Fibroblast of lung (primary cell): ENCODE measurements around the gene TMEM161B. TPM values are rescaled to one million over a fixed set of nuclear protein-coding genes. Genes with fewer than 3 reads are reported as not detected.
A peak's percentile ranks its signal among the peaks of the same experiment; 100 is the strongest.

Source experiments
- DNase-seq, 2 donors: peaks; one replicate each; pipeline versions ENCODE4 v3.0.0 to v3.0.0-alpha.2; 2010; ENCODE audit warnings: low read depth in 2 of 2
- H2AFZ ChIP-seq: 2 replicates; pipeline ENCODE4 v1.5.1; 2012; ENCODE audit warnings: low read length, control low read depth, inconsistent platforms
- H3K27ac ChIP-seq: 2 replicates; pipeline ENCODE4 v1.5.1; 2011; ENCODE audit warnings: low read length, control low read depth; ENCODE audit not compliant: insufficient read depth
- H3K27me3 ChIP-seq: 2 replicates; pipeline ENCODE4 v1.5.1; 2011; ENCODE audit warnings: mild to moderate bottlenecking, low read length; ENCODE audit not compliant: control insufficient read depth, insufficient read depth
- H3K36me3 ChIP-seq: 2 replicates; pipeline ENCODE4 v1.5.1; 2011; ENCODE audit warnings: low read length; ENCODE audit not compliant: control insufficient read depth, insufficient read depth
- H3K4me1 ChIP-seq: 2 replicates; pipeline ENCODE4 v1.5.1; 2011; ENCODE audit warnings: low read length; ENCODE audit not compliant: control insufficient read depth, insufficient read depth; ENCODE audit errors: extremely low read depth
- H3K4me2 ChIP-seq: 2 replicates; pipeline ENCODE4 v1.5.1; 2011; ENCODE audit warnings: low read length, control low read depth; ENCODE audit not compliant: insufficient read depth; ENCODE audit errors: extremely low read depth
- H3K4me3 ChIP-seq, 4 experiments: fragments of 200-600 bp in 1 of 4; sonication (generic) in 1 of 4; replicated peaks in 1 of 4; 2 replicates each; pipeline ENCODE4 v1.5.1; 2011 to 2016; ENCODE audit warnings: low read length in 4 of 4, low read depth in 3 of 4, mild to moderate bottlenecking in 3 of 4, control low read depth in 2 of 4, inconsistent platforms in 1 of 4, mixed read lengths in 1 of 4; ENCODE audit not compliant: insufficient read depth in 1 of 4; ENCODE audit errors: control extremely low read depth in 1 of 4
- H3K79me2 ChIP-seq: 2 replicates; pipeline ENCODE4 v1.5.1; 2012; ENCODE audit warnings: mild to moderate bottlenecking, low read length, inconsistent platforms; ENCODE audit not compliant: control insufficient read depth, insufficient read depth
- H3K9ac ChIP-seq: 2 replicates; pipeline ENCODE4 v1.5.1; 2011; ENCODE audit warnings: mild to moderate bottlenecking, low read length, control low read depth; ENCODE audit not compliant: insufficient read depth
- H3K9me3 ChIP-seq: 2 replicates; pipeline ENCODE4 v1.5.1; 2012; ENCODE audit warnings: low read depth, low read length; ENCODE audit not compliant: control insufficient read depth, insufficient read depth
- H4K20me1 ChIP-seq: 2 replicates; pipeline ENCODE4 v1.5.1; 2011; ENCODE audit warnings: low read length; ENCODE audit not compliant: control insufficient read depth, insufficient read depth; ENCODE audit errors: extremely low read depth
- CTCF ChIP-seq, 2 donors: IDR thresholded peaks in 1 of 2; conservative IDR thresholded peaks in 1 of 2; 1 replicate in 1 of 2; 2 replicates in 1 of 2; pipeline ENCODE4 v1.5.1; 2011 to 2012; ENCODE audit warnings: low read length in 2 of 2, control low read depth in 1 of 2, inconsistent platforms in 1 of 2, low read depth in 1 of 2, mild to moderate bottlenecking in 1 of 2
- EZH2 ChIP-seq: IDR thresholded peaks from 2 replicates; pipeline ENCODE4 v1.5.1; 2012; ENCODE audit warnings: low read length, control low read depth, mild to moderate bottlenecking; ENCODE audit errors: missing control alignments
- polyA plus RNA-seq, 2 donors: library from polyadenylated mRNA; depleted of rRNA in 1 of 2; stranded (reverse) in 1 of 2; unstranded in 1 of 2; fragments of >200 nt; gene quantifications; 2 replicates each; pipeline ENCODE4 v1.2.1, GENCODE V29; 2011 to 2012; ENCODE audit warnings: missing spikeins in 1 of 2
- total RNA-seq: library from RNA; depleted of rRNA; stranded (reverse); fragments of >200 nt; gene quantifications from 2 replicates; pipeline ENCODE4 v1.2.1, GENCODE V29; 2014

TMEM161B gene
- total and polyA plus RNA-seq, 2 donors (not counting 1 experiment from before 2014, with no cell fraction given), result 11.5 to 18.3 TPM

- peaks cover 26% of the 10 kb centered on the region for H3K79me2 ChIP-seq
Observed at GRCh38 chr5:88256037-88256436, 12.6 kb downstream of the TMEM161B start.

GRCh38 chr5:88254320-88254719 is 14.3 kb downstream of the TMEM161B start:
- peaks cover 25% of the 10 kb centered on the region for H3K79me2 ChIP-seq
- H3K4me2 ChIP-seq, result no peak overlapping the region
- H3K4me3 ChIP-seq, result no peak overlapping the region
- H3K9ac ChIP-seq, result no peak overlapping the region
- H3K36me3 ChIP-seq, result no peaks in the 10 kb centered on the region
- H3K27ac ChIP-seq, result no peak overlapping the region
- H3K4me1 ChIP-seq, result no peaks in the 10 kb centered on the region
- no peaks in the 10 kb centered on the region for H3K9me3 ChIP-seq
- no peak overlapping the region for H2AFZ ChIP-seq
- H3K27me3 ChIP-seq, result no peaks in the 10 kb centered on the region
- DNase-seq, result no peak
- H4K20me1 ChIP-seq, result no peaks in the 10 kb centered on the region
- TF ChIP-seq EZH2, result no peak
- no peak for TF ChIP-seq CTCF (conservative IDR thresholded peaks at IDR 0.05 in 1 of 2, IDR thresholded peaks at IDR 0.05 in 1 of 2; ENCODE audit: low read depth in 1 of 2, low read length in 2 of 2)

More at GRCh38 chr5:88256037-88256436, 12.6 kb downstream of the TMEM161B start:
- Histone ChIP-seq H3K27ac (no peak overlapping the region), H4K20me1 (no peaks in the 10 kb centered on the region), H3K36me3 (no peaks in the 10 kb centered on the region), H3K9ac (no peak overlapping the region), H3K9me3 (no peaks in the 10 kb centered on the region), H3K4me2 (no peak overlapping the region), H3K27me3 (no peaks in the 10 kb centered on the region), H2AFZ (no peak overlapping the region), H3K4me1 (no peaks in the 10 kb centered on the region), H3K4me3 (no peak overlapping the region)
- no peak for DNase-seq
- no peak for TF ChIP-seq CTCF (conservative IDR thresholded peaks at IDR 0.05 in 1 of 2, IDR thresholded peaks at IDR 0.05 in 1 of 2; ENCODE audit: low read depth in 1 of 2, low read length in 2 of 2)
- no peak for TF ChIP-seq EZH2

- H3K9ac ChIP-seq, result no peak overlapping the region
- no peak overlapping the region for H3K27ac ChIP-seq
- no peak overlapping the region for H3K4me3 ChIP-seq
- no peaks in the 10 kb centered on the region for H3K36me3 ChIP-seq
- H2AFZ ChIP-seq, result no peak overlapping the region
- no peak overlapping the region for H3K4me2 ChIP-seq
- H3K27me3 ChIP-seq, result no peaks in the 10 kb centered on the region
- DNase-seq, result peak; percentile 12 to 73
- H3K9me3 ChIP-seq, result no peaks in the 10 kb centered on the region
- no peaks in the 10 kb centered on the region for H3K4me1 ChIP-seq
- H3K79me2 ChIP-seq, result peaks cover 26% of the 10 kb centered on the region
- H4K20me1 ChIP-seq, result no peaks in the 10 kb centered on the region
- no peak for TF ChIP-seq CTCF (conservative IDR thresholded peaks at IDR 0.05 in 1 of 2, IDR thresholded peaks at IDR 0.05 in 1 of 2; ENCODE audit: low read depth in 1 of 2, low read length in 2 of 2)
- TF ChIP-seq EZH2, result no peak
Observed at GRCh38 chr5:88251048-88251711, 17.5 kb downstream of the TMEM161B start.
